SU-DHL-6 (cell line): ENCODE data around the gene ADD1.
A peak's percentile ranks its signal among the peaks of the same experiment; 100 is the strongest.
"Not testable (repeated sequence)": the region's sequence is repeated elsewhere in the genome, so short reads cannot be mapped to it uniquely, and the experiment has no call there.

Experiments used
- H2AFZ ChIP-seq: fragments of 200-600 bp; sonication (generic); 2 replicates; pipeline ENCODE4 v1.6.1; 2014; ENCODE audit warnings: low read depth, mild to moderate bottlenecking, moderate library complexity, mixed read lengths, antibody characterized with exemption, low read length; ENCODE audit not compliant: severe bottlenecking
- H3F3A ChIP-seq: fragments of 200-600 bp; shearing (Covaris generic); 2 replicates; pipeline ENCODE4 v1.6.0; 2016; ENCODE audit warnings: antibody characterized with exemption, mild to moderate bottlenecking; ENCODE audit not compliant: insufficient read depth
- H3K27ac ChIP-seq: fragments of 200-600 bp; sonication (generic); 2 replicates; pipeline ENCODE4 v1.5.1; 2016; ENCODE audit warnings: low read depth, mild to moderate bottlenecking, low read length, moderate library complexity, mixed read lengths
- H3K27me3 ChIP-seq: fragments of 200-600 bp; sonication (generic), shearing (Covaris generic); 2 replicates; pipeline ENCODE4 v1.6.0; 2014; ENCODE audit warnings: mild to moderate bottlenecking, low read length
- H3K36me3 ChIP-seq: fragments of 200-600 bp; sonication (generic); 2 replicates; pipeline ENCODE4 v1.6.1; 2014; ENCODE audit warnings: mild to moderate bottlenecking, low read length, mixed read lengths
- H3K4me2 ChIP-seq: fragments of 300-600, 200-600 bp; shearing (Covaris generic), sonication (generic); 2 replicates; pipeline ENCODE4 v1.6.0; 2014; ENCODE audit warnings: low read length, low read depth, mild to moderate bottlenecking; ENCODE audit not compliant: poor library complexity, severe bottlenecking
- H3K4me3 ChIP-seq: fragments of 200-600 bp; sonication (generic); 2 replicates; pipeline ENCODE4 v1.5.1; 2014; ENCODE audit warnings: antibody characterized with exemption, low read length, mild to moderate bottlenecking, mixed read lengths; ENCODE audit not compliant: insufficient read depth, poor library complexity, severe bottlenecking
- H3K79me2 ChIP-seq: fragments of 200-600 bp; sonication (generic); 2 replicates; pipeline ENCODE4 v1.6.1; 2014; ENCODE audit warnings: mild to moderate bottlenecking, low read length, moderate library complexity; ENCODE audit not compliant: insufficient read depth
- H3K9ac ChIP-seq: fragments of 200-600 bp; sonication (generic); 2 replicates; pipeline ENCODE4 v1.7.0; 2014; ENCODE audit warnings: mild to moderate bottlenecking, low read length
- H3K9me2 ChIP-seq: fragments of 200-600 bp; sonication (generic); replicated peaks from 2 replicates; pipeline ENCODE4 v1.6.1; 2014; ENCODE audit warnings: low read length; ENCODE audit not compliant: insufficient read depth
- H3K9me3 ChIP-seq: fragments of 200-600 bp; sonication (generic); 2 replicates; pipeline ENCODE4 v1.6.1; 2014; ENCODE audit warnings: low read length, mixed read lengths; ENCODE audit not compliant: insufficient read depth
- H4K20me1 ChIP-seq: fragments of 200-600 bp; sonication (generic); 2 replicates; pipeline ENCODE4 v1.6.1; 2014; ENCODE audit warnings: low read depth, mild to moderate bottlenecking, antibody characterized with exemption, low read length, moderate library complexity, mixed read lengths
- CTCF ChIP-seq: fragments of 200-600 bp; sonication (generic); IDR thresholded peaks from one replicate; pipeline ENCODE4 v1.5.1; 2017; ENCODE audit warnings: antibody characterized with exemption, mild to moderate bottlenecking, low read length, moderate library complexity; ENCODE audit not compliant: insufficient read depth, poor library complexity, severe bottlenecking
- EZH2phosphoT487 ChIP-seq: fragments of 200-600 bp; sonication (generic), shearing (Covaris generic); conservative IDR thresholded peaks from 2 replicates; pipeline ENCODE4 v1.6.1; 2018; ENCODE audit warnings: mild to moderate bottlenecking, antibody characterized with exemption, low read length, moderate library complexity, mixed read lengths

Gene ADD1

GRCh38 chr4:2955186-2956044, 111.8 kb downstream of the ADD1 start:
- H3K27me3 ChIP-seq, H3K4me2 ChIP-seq, H3K9me3 ChIP-seq, H3K4me3 ChIP-seq, H3K27ac ChIP-seq, H3K9ac ChIP-seq, H3K9me2 ChIP-seq, H2AFZ ChIP-seq: not testable (repeated sequence)
- H3K36me3 ChIP-seq = peaks cover 36% of the 10 kb centered on the region
- H3F3A ChIP-seq = peaks cover 32% of the 10 kb centered on the region
- peaks cover 47% of the 10 kb centered on the region for H3K79me2 ChIP-seq
- peaks cover 19% of the 10 kb centered on the region; the same call in 1 of the 2 replicates for H4K20me1 ChIP-seq
- peak; percentile 80 for TF ChIP-seq CTCF

- peaks cover 47% of the 10 kb centered on the region for H3F3A ChIP-seq
- TF ChIP-seq EZH2phosphoT487 (no peak), CTCF (no peak)
- H3K9ac ChIP-seq = no peak overlapping the region
- no peak overlapping the region for H3K4me2 ChIP-seq
- H3K4me3 ChIP-seq = no peak overlapping the region
- peaks cover 23% of the 10 kb centered on the region for H3K36me3 ChIP-seq
- no peak overlapping the region for H3K27ac ChIP-seq
- H3K27me3 ChIP-seq = no peaks in the 10 kb centered on the region
- H4K20me1 ChIP-seq = peaks cover 19% of the 10 kb centered on the region; the same call in 1 of the 2 replicates
- H3K9me3 ChIP-seq = no peaks in the 10 kb centered on the region
- H3K79me2 ChIP-seq = peaks cover 68% of the 10 kb centered on the region
- no peak overlapping the region for H2AFZ ChIP-seq
- H3K9me2 ChIP-seq = no peaks in the 10 kb centered on the region
Observed at GRCh38 chr4:2958446-2958845, 114.8 kb downstream of the ADD1 start.

GRCh38 chr4:2960450-2960849, 116.8 kb downstream of the ADD1 start:
- H3K4me2 ChIP-seq = not testable (repeated sequence)
- peaks cover 73% of the 10 kb centered on the region for H3K79me2 ChIP-seq

GRCh38 chr4:2961421-2961810, 117.8 kb downstream of the ADD1 start:
- peaks cover 63% of the 10 kb centered on the region for H3K79me2 ChIP-seq
- H4K20me1 ChIP-seq = peaks cover 10% of the 10 kb centered on the region; the same call in 1 of the 2 replicates
- TF ChIP-seq EZH2phosphoT487 = no peak
- TF ChIP-seq CTCF = no peak
- H3K9me2 ChIP-seq = no peaks in the 10 kb centered on the region
- H3F3A ChIP-seq = peaks cover 23% of the 10 kb centered on the region
- H3K36me3 ChIP-seq = peaks cover 13% of the 10 kb centered on the region
- peak overlapping the region; percentile 81 for H3K4me2 ChIP-seq
- peak overlapping the region; percentile 90 for H3K9ac ChIP-seq
- peak overlapping the region; percentile 72 for H3K27ac ChIP-seq
- H3K27me3 ChIP-seq = no peaks in the 10 kb centered on the region
- H3K4me3 ChIP-seq = peak overlapping the region; percentile 90
- no peaks in the 10 kb centered on the region for H3K9me3 ChIP-seq
- H2AFZ ChIP-seq = no peak overlapping the region

More at GRCh38 chr4:2960450-2960849, 116.8 kb downstream of the ADD1 start:
- not testable (repeated sequence) for H2AFZ ChIP-seq, H3K9me3 ChIP-seq, H3K27me3 ChIP-seq, H3K4me3 ChIP-seq, H3K27ac ChIP-seq, H3K9me2 ChIP-seq, H3K9ac ChIP-seq
- Histone ChIP-seq H3K36me3 (peaks cover 23% of the 10 kb centered on the region), H3F3A (peaks cover 33% of the 10 kb centered on the region), H4K20me1 (peaks cover 19% of the 10 kb centered on the region; the same call in 1 of the 2 replicates)
